ENCODE results near the gene NPLOC4. TPM values are rescaled to one million over a fixed set of nuclear protein-coding genes. Genes with fewer than 3 reads are reported as not detected.
"Not testable (repeated sequence)": the region's sequence is repeated elsewhere in the genome, so short reads cannot be mapped to it uniquely, and the experiment has no call there.

Gene NPLOC4
- total RNA-seq, 2 donors from 2014 or later, result 101 to 103 TPM

GRCh38 chr17:81630274-81630673 lies 6.6 kb downstream of the NPLOC4 start:
- no peak for ATAC-seq (replicated peaks)
- Mint-ChIP-seq H3K4me3 (no peak overlapping the region), H3K27ac (no peak overlapping the region), H3K27me3 (no peaks in the 10 kb centered on the region), H3K9me3 (no peaks in the 10 kb centered on the region), H3K4me1 (peaks cover 5% of the 10 kb centered on the region), H3K36me3 (ENCODE audit: low read depth) (peaks cover 74% of the 10 kb centered on the region)

GRCh38 chr17:81621494-81622130 lies 15.3 kb downstream of the NPLOC4 start:
- peaks cover 94% of the 10 kb centered on the region for H3K36me3 Mint-ChIP-seq (ENCODE audit: low read depth)
- H3K27ac Mint-ChIP-seq, result peak overlapping the region; percentile 50
- peaks cover 19% of the 10 kb centered on the region for H3K4me1 Mint-ChIP-seq
- no peaks in the 10 kb centered on the region for H3K27me3 Mint-ChIP-seq
- H3K4me3 Mint-ChIP-seq, result no peak overlapping the region
- H3K9me3 Mint-ChIP-seq, result no peaks in the 10 kb centered on the region
- ATAC-seq (replicated peaks), result no peak

- ATAC-seq (replicated peaks); H3K4me3 Mint-ChIP-seq; H3K9me3 Mint-ChIP-seq; H3K27me3 Mint-ChIP-seq; H3K27ac Mint-ChIP-seq: not testable (repeated sequence)
- peaks cover 94% of the 10 kb centered on the region for H3K36me3 Mint-ChIP-seq (ENCODE audit: low read depth)
- peaks cover 34% of the 10 kb centered on the region for H3K4me1 Mint-ChIP-seq
Measured at GRCh38 chr17:81618307-81618706, 18.6 kb downstream of the NPLOC4 start.

- no peak for ATAC-seq (replicated peaks)
- H3K9me3 Mint-ChIP-seq, result no peaks in the 10 kb centered on the region
- H3K27ac Mint-ChIP-seq, result peak overlapping the region; percentile 72
- H3K4me1 Mint-ChIP-seq, result peaks cover 38% of the 10 kb centered on the region
- no peak overlapping the region for H3K4me3 Mint-ChIP-seq
- peaks cover 94% of the 10 kb centered on the region for H3K36me3 Mint-ChIP-seq (ENCODE audit: low read depth)
- no peaks in the 10 kb centered on the region for H3K27me3 Mint-ChIP-seq
Measured at GRCh38 chr17:81616877-81617276, 20.0 kb downstream of the NPLOC4 start.

GRCh38 chr17:81615401-81615930 lies 21.4 kb downstream of the NPLOC4 start:
- Mint-ChIP-seq H3K4me3 (peak overlapping the region; percentile 84), H3K27ac (peak overlapping the region; percentile 98), H3K4me1 (peaks cover 32% of the 10 kb centered on the region), H3K36me3 (ENCODE audit: low read depth) (peaks cover 92% of the 10 kb centered on the region), H3K9me3 (no peaks in the 10 kb centered on the region), H3K27me3 (no peaks in the 10 kb centered on the region)
- ATAC-seq (replicated peaks), result no peak

- H3K27me3 Mint-ChIP-seq, result no peaks in the 10 kb centered on the region
- H3K9me3 Mint-ChIP-seq, result no peaks in the 10 kb centered on the region
- ATAC-seq (replicated peaks), result no peak
- peaks cover 99% of the 10 kb centered on the region for H3K36me3 Mint-ChIP-seq (ENCODE audit: low read depth)
- peak overlapping the region; percentile 63 for H3K27ac Mint-ChIP-seq
- no peak overlapping the region for H3K4me3 Mint-ChIP-seq
- H3K4me1 Mint-ChIP-seq, result peaks cover 38% of the 10 kb centered on the region
Measured at GRCh38 chr17:81612172-81612970, 24.5 kb downstream of the NPLOC4 start.

GRCh38 chr17:81609541-81610311 lies 27.2 kb downstream of the NPLOC4 start:
- no peak overlapping the region for H3K4me3 Mint-ChIP-seq
- no peaks in the 10 kb centered on the region for H3K9me3 Mint-ChIP-seq
- no peaks in the 10 kb centered on the region for H3K27me3 Mint-ChIP-seq
- H3K27ac Mint-ChIP-seq, result peak overlapping the region; percentile 38
- H3K36me3 Mint-ChIP-seq (ENCODE audit: low read depth), result peaks cover 96% of the 10 kb centered on the region
- no peak for ATAC-seq (replicated peaks)
- peaks cover 24% of the 10 kb centered on the region for H3K4me1 Mint-ChIP-seq

GRCh38 chr17:81608605-81609004 lies 28.3 kb downstream of the NPLOC4 start:
- peak overlapping the region; percentile 87 for H3K27ac Mint-ChIP-seq
- H3K4me1 Mint-ChIP-seq, result peaks cover 15% of the 10 kb centered on the region
- no peak overlapping the region for H3K4me3 Mint-ChIP-seq
- no peak for ATAC-seq (replicated peaks)
- peaks cover 96% of the 10 kb centered on the region for H3K36me3 Mint-ChIP-seq (ENCODE audit: low read depth)
- no peaks in the 10 kb centered on the region for H3K27me3 Mint-ChIP-seq
- no peaks in the 10 kb centered on the region for H3K9me3 Mint-ChIP-seq

- H3K27ac Mint-ChIP-seq, result peak overlapping the region; percentile 87
- H3K36me3 Mint-ChIP-seq (ENCODE audit: low read depth), result peaks cover 96% of the 10 kb centered on the region
- ATAC-seq (replicated peaks), result peak; percentile 89
- no peaks in the 10 kb centered on the region for H3K9me3 Mint-ChIP-seq
- H3K4me1 Mint-ChIP-seq, result peaks cover 12% of the 10 kb centered on the region
- peak overlapping the region; percentile 48 for H3K4me3 Mint-ChIP-seq
- H3K27me3 Mint-ChIP-seq, result no peaks in the 10 kb centered on the region
Measured at GRCh38 chr17:81608082-81608481, 28.8 kb downstream of the NPLOC4 start.

- Mint-ChIP-seq H3K4me3 (peak overlapping the region; percentile 48), H3K4me1 (peaks cover 12% of the 10 kb centered on the region), H3K36me3 (ENCODE audit: low read depth) (peaks cover 94% of the 10 kb centered on the region), H3K27ac (peak overlapping the region; percentile 87), H3K9me3 (no peaks in the 10 kb centered on the region), H3K27me3 (no peaks in the 10 kb centered on the region)
- ATAC-seq (replicated peaks), result peak; percentile 78
Measured at GRCh38 chr17:81607431-81607830, 29.5 kb downstream of the NPLOC4 start.

- Mint-ChIP-seq H3K4me3 (no peak overlapping the region), H3K27ac (no peak overlapping the region), H3K27me3 (no peaks in the 10 kb centered on the region), H3K36me3 (ENCODE audit: low read depth) (peaks cover 95% of the 10 kb centered on the region), H3K4me1 (peaks cover 16% of the 10 kb centered on the region), H3K9me3 (no peaks in the 10 kb centered on the region)
- no peak for ATAC-seq (replicated peaks)
Measured at GRCh38 chr17:81603846-81604610, 32.9 kb downstream of the NPLOC4 start.

GRCh38 chr17:81601525-81602120 lies 35.3 kb downstream of the NPLOC4 start:
- Mint-ChIP-seq H3K4me3 (no peak overlapping the region), H3K9me3 (no peaks in the 10 kb centered on the region), H3K36me3 (ENCODE audit: low read depth) (peaks cover 95% of the 10 kb centered on the region), H3K4me1 (peaks cover 8% of the 10 kb centered on the region), H3K27me3 (no peaks in the 10 kb centered on the region), H3K27ac (peak overlapping the region; percentile 14)
- ATAC-seq (replicated peaks), result peak; percentile 92

GRCh38 chr17:81599719-81600486 lies 37.0 kb downstream of the NPLOC4 start:
- Mint-ChIP-seq H3K9me3 (no peaks in the 10 kb centered on the region), H3K36me3 (ENCODE audit: low read depth) (peaks cover 98% of the 10 kb centered on the region), H3K27me3 (no peaks in the 10 kb centered on the region), H3K27ac (no peak overlapping the region), H3K4me1 (peaks cover 8% of the 10 kb centered on the region), H3K4me3 (no peak overlapping the region)
- no peak for ATAC-seq (replicated peaks)
